MCF 10A (cell line): ENCODE data around the gene RPL12. TPM values are rescaled to one million over a fixed set of nuclear protein-coding genes. Genes with fewer than 3 reads are reported as not detected.

Experiments
- BruUV-seq: library from RNA; stranded (reverse); fragments of 400-500 nt; replicated peaks from 2 replicates; lab custom pipeline; 2021; lab: Mats Ljungman, UMichigan
- CTCF ChIA-PET: fragments of 300-600 bp; sonication (Branson Sonifier 250); formaldehyde crosslinking; extraction: SDS; loops from one replicate; lab custom pipeline; 2021; ENCODE audit warnings: antibody characterized with exemption, inconsistent platforms; lab: Yijun Ruan, JAX
- POLR2A ChIA-PET: fragments of 300-600, 350-650 bp; sonication (Branson Sonifier 250); formaldehyde crosslinking; extraction: SDS; loops from one replicate; lab custom pipeline; 2020; ENCODE audit warnings: antibody characterized with exemption, inconsistent platforms; lab: Yijun Ruan, JAX
- DNase-seq: peaks from one replicate; pipeline ENCODE4 v3.0.0-alpha.2; 2018; ENCODE audit not compliant: unreplicated experiment
- H3K27ac Mint-ChIP-seq: one replicate; pipeline ENCODE4 v1.8.0; 2022; ENCODE audit warnings: mild to moderate bottlenecking, low read depth, mixed read lengths; ENCODE audit not compliant: unreplicated experiment
- H3K27me3 Mint-ChIP-seq: one replicate; pipeline ENCODE4 v1.8.0; 2022; ENCODE audit warnings: mixed read lengths; ENCODE audit not compliant: insufficient read depth, unreplicated experiment
- H3K36me3 Mint-ChIP-seq: one replicate; pipeline ENCODE4 v1.8.0; 2022; ENCODE audit warnings: mild to moderate bottlenecking, moderate library complexity, mixed read lengths; ENCODE audit not compliant: insufficient read depth, unreplicated experiment
- H3K4me1 Mint-ChIP-seq: one replicate; pipeline ENCODE4 v1.8.0; 2022; ENCODE audit warnings: mixed read lengths; ENCODE audit not compliant: insufficient read depth, unreplicated experiment
- H3K4me3 Mint-ChIP-seq: one replicate; pipeline ENCODE4 v1.8.0; 2022; ENCODE audit warnings: mild to moderate bottlenecking, moderate library complexity, mixed read lengths; ENCODE audit not compliant: unreplicated experiment
- H3K9me3 Mint-ChIP-seq: one replicate; pipeline ENCODE4 v1.8.0; 2022; ENCODE audit warnings: mixed read lengths; ENCODE audit not compliant: unreplicated experiment
- intact Hi-C: fragments of 100-400 bp; cut with micrococcal nuclease; formaldehyde crosslinking; loops from 2 replicates; pipeline ENCODE4 v1.14.1; 2022
- total RNA-seq: library from RNA; stranded (reverse); gene quantifications from 2 replicates; pipeline ENCODE4 v1.2.3, GENCODE V29; 2022
- TF ChIP-seq, protein P1 (sequence below): fragments of 200-600 bp; IDR thresholded peaks from one replicate; pipeline ENCODE4 v1.8.0; 2022; ENCODE audit warnings: antibody characterized with exemption, mild to moderate bottlenecking; ENCODE audit not compliant: unreplicated experiment

Gene RPL12
- total RNA-seq, 1 experiment from 2014 or later = 3,086 TPM

DNA sequence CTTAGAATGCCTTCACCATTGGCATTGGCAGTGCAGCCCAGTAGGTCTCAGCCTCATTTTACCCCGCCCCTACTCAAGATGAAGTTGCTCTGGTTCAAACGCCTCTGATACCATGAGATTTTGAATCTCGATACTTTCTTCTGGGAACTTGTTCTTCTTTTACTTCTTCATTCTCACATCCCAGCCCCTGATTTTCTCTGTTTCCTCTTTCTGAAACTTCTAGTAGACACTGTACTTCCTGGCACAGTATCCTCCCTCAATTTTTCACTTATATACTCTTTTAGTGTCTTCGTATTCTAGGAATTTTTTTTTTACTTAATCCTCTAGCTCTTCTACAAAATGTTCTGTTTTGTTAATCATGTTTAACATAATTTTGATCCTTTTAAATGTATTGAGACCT lies 40.1 kb downstream of the RPL12 start:
- H3K36me3 Mint-ChIP-seq = no peaks in the 10 kb centered on the region
- H3K4me3 Mint-ChIP-seq = no peak overlapping the region
- DNase-seq = no peak
- no peaks in the 10 kb centered on the region for H3K27me3 Mint-ChIP-seq
- intact Hi-C loops = no loop called here
- no TSS peak for BruUV-seq
- ChIA-PET CTCF (interaction anchor here (0.6 to 0.7 kb wide), 2 partner anchors 50 to 449 kb away, joined by 3 read pairs; no protein-coding TSS in a partner anchor), POLR2A (no interaction called here)
- TF ChIP-seq, protein P1, sequence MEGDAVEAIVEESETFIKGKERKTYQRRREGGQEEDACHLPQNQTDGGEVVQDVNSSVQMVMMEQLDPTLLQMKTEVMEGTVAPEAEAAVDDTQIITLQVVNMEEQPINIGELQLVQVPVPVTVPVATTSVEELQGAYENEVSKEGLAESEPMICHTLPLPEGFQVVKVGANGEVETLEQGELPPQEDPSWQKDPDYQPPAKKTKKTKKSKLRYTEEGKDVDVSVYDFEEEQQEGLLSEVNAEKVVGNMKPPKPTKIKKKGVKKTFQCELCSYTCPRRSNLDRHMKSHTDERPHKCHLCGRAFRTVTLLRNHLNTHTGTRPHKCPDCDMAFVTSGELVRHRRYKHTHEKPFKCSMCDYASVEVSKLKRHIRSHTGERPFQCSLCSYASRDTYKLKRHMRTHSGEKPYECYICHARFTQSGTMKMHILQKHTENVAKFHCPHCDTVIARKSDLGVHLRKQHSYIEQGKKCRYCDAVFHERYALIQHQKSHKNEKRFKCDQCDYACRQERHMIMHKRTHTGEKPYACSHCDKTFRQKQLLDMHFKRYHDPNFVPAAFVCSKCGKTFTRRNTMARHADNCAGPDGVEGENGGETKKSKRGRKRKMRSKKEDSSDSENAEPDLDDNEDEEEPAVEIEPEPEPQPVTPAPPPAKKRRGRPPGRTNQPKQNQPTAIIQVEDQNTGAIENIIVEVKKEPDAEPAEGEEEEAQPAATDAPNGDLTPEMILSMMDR = no peak
- H3K27ac Mint-ChIP-seq = no peak overlapping the region
- H3K4me1 Mint-ChIP-seq = peaks cover 12% of the 10 kb centered on the region
- H3K9me3 Mint-ChIP-seq = no peaks in the 10 kb centered on the region

DNA sequence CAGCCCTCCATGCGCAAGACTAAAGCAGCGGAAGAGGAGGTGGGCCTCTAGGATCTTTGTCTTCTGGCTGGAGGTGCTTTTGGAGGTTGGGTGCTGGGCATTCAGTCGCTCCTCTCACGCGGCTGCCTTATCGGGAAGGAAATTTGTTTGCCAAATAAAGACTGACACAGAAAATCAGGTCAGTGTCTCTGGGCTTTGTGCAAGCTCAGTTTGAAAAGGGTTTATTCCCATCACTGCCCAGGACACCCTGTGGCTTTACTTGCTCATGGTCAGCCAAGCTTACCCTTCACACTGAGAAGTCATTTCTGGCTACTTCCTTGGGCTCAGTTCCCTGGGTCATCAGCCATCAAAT lies 43.7 kb downstream of the RPL12 start:
- Mint-ChIP-seq H3K4me1 (no peaks in the 10 kb centered on the region), H3K36me3 (peaks cover 6% of the 10 kb centered on the region), H3K27ac (no peak overlapping the region), H3K27me3 (no peaks in the 10 kb centered on the region), H3K9me3 (no peaks in the 10 kb centered on the region), H3K4me3 (no peak overlapping the region)
- TF ChIP-seq, protein P1 = no peak
- no peak for DNase-seq
- no TSS peak for BruUV-seq
- POLR2A ChIA-PET = interaction anchor here (0.6 to 2.2 kb wide), 2 partner anchors 10 to 88 kb away, joined by 3 to 9 read pairs; partner anchors contain the start of gene SLC2A8
- intact Hi-C loops = no loop called here
- CTCF ChIA-PET = interaction anchor here (1.6 kb wide), 1 partner anchor 9 kb away, joined by 7 read pairs; no protein-coding TSS in a partner anchor

DNA sequence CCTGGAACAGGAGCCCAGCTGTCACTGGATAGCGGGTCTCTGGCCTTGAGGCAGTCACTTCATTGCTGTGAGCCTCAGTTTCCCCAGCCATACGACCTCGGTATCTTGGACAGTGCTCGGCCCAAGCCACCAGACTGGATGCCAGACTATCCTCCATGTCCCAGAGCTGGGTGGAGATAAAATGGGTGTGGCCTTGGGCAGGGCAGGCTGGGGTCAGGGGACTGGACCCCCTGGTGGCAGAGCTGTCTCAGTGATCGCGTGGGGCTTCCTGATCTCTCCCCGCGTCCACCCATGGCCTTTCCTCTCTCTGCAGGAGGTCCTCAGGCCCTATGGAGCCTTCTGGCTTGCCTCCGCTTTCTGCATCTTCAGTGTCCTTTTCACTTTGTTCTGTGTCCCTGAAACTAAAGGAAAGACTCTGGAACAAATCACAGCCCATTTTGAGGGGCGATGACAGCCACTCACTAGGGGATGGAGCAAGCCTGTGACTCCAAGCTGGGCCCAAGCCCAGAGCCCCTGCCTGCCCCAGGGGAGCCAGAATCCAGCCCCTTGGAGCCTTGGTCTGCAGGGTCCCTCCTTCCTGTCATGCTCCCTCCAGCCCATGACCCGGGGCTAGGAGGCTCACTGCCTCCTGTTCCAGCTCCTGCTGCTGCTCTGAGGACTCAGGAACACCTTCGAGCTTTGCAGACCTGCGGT lies 44.3 kb downstream of the RPL12 start:
- BruUV-seq = no TSS peak
- POLR2A ChIA-PET = interaction anchor here (0.6 to 2.2 kb wide), 3 partner anchors 9 to 87 kb away, joined by 3 to 9 read pairs (median 4); partner anchors contain the start of gene SLC2A8

More for the DNA sequence above, 44.3 kb downstream of the RPL12 start:
- intact Hi-C loops = no loop called here
- TF ChIP-seq, protein P1 = no peak
- no peak overlapping the region for H3K4me3 Mint-ChIP-seq
- H3K27me3 Mint-ChIP-seq = no peaks in the 10 kb centered on the region
- CTCF ChIA-PET = interaction anchor here (1.1 to 1.6 kb wide), 2 partner anchors 8 to 10 kb away, joined by 3 to 7 read pairs; partner anchors contain the start of gene SLC2A8
- no peaks in the 10 kb centered on the region for H3K4me1 Mint-ChIP-seq
- DNase-seq = no peak
- H3K27ac Mint-ChIP-seq = no peak overlapping the region
- H3K9me3 Mint-ChIP-seq = no peaks in the 10 kb centered on the region
- peaks cover 6% of the 10 kb centered on the region for H3K36me3 Mint-ChIP-seq
